GM12875 (cell line): ENCODE measurements around the gene SMAD5.
A peak's percentile ranks its signal among the peaks of the same experiment; 100 is the strongest.

Experiments
- H3K4me3 ChIP-seq: one replicate; pipeline ENCODE4 v1.5.1; 2011; ENCODE audit warnings: low read depth, low read length, control low read depth
- CTCF ChIP-seq: IDR thresholded peaks from 2 replicates; pipeline ENCODE4 v1.5.1; 2011; ENCODE audit warnings: low read depth, mild to moderate bottlenecking, control low read depth, inconsistent platforms, low read length, moderate library complexity, borderline replicate concordance; ENCODE audit not compliant: insufficient read depth

The SMAD5 gene

DNA sequence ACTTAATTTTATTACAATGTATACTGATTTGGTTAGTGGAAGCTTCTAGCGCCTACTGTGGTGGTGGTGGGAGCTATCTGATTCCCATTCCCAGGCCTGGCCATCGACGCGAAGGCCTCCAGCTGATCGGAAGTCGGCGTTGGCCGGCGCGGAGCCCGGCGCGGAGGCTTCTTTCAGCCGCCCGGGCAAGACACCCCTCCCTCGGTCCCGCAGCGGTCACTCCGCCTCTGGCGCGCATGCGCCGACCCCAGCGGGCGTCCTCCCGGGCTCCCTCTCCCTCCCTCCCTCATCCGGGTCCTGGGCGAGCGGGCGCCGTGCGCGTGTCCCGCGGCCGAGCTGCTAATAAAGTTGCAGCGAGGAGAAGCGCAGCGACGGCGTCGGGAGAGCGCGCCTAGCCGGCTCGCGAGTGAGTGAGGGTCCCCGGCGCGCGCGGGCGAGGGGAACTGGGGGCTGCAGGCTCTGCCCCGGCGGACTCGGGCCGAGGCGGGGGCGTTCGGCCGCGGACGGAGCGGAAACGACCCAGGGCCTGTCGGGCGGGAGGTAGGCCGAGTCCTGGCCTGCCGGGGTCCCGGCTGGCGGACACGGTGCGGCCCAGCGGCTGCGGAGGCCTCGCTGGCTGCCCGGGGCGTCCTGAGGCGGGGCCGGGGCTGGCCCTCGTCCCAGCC is at the start of gene SMAD5:
SMAD5 (plus strand) TSS at position 289 of the 665 bp plus-strand sequence. CDS start 20,916 bp downstream, outside the sequence.
- peak within 1 kb of the TSS; percentile 91 for H3K4me3 ChIP-seq
- no peak for TF ChIP-seq CTCF

DNA sequence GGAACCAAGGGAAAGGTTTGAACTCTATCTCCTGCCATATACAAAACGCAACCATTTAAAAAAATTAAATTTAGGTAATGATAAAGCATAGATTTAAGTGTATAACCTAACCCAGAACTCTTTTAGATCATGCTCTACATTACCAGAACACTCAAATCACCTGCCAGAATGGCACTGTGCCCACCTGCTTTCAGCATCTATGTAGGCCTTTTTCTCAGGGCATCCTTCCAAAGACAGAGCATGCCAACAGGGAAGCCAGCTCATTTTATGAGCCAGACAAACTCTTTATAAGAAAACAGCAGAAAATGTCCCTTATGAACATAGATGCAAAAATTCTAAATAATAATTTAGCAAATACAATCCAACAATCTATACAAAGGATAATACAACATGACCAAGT is 47.9 kb upstream of the SMAD5 start:
- H3K4me3 ChIP-seq: no peak overlapping the region
- TF ChIP-seq CTCF: no peak

DNA sequence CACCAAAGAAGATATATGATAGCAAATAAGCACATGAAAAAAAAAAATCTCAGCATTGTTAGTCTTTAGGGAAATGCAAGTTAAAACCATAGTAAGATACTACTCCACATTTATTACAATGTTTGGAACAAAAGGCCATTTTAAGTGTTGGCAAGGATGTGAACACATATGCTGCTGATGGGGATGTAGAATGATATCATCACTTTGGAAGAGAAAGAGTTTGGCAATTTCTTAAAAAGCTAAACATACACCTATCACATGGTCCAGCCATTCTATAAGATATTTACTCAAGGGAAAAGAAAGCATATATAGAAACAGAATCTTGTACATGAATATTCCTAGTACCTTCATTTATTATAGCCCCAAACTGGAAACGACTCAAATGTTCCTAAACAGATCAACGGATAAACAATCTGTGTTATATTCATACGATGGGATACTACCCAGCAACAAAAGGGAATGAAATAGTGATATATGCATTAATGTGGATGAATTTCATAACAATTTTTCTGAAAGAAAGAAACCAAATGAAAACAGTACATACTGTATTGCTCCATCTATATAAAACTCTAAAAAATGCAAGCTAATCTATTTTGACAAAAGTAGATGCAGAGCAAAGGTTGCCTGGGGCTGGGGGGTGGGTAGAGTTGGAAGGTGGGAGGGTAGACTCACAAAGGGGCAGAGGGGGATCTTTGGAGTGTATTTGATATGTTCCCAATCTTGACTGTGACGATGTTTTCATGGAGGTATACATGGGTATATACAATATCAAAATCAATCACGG is 45.7 kb upstream of the SMAD5 start:
- TF ChIP-seq CTCF: no peak
- H3K4me3 ChIP-seq: no peak overlapping the region

DNA sequence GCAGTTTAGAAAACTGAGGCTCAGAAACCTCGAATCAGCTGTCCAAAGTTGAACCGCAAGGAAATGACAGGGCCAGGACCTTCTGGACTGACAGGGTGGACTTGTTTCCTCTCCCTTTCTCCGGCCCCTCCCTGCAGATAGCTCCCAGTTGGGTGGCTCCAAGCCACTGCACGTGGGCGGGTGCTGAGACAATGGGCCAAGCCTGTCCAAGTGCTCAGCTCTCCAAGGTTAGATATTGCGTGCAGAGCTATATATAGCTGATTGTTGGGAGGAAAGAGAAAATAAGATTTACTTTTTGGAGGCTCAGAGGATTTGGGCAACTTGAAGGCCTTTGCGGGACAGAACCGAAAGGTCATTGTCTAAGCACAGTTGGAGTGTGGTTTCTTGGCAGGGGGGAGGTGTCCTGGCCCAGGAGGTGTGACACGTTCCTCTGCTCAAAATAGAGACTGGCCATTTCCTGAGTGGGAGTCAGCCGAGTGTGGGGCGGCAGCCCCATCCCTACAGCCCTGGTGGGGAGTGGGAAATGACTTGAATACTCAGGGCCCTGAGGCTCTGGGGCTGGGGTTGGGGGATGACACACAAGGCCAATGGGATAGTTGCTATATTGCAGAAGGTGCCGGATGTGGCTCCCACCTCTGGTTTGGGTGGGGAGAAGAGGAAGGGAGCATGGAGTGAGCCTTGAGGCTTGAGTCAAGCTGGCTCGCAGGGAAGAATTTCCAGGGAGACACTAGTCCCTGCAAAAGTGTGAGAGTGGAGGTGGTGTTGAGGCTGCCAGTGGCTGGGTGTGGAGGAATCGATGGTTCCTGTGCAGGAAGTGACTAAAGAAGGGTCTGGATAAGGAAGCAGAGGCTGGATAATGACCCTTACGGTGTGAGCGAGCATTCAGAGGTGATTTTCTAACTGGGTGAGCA is 44.4 kb upstream of the SMAD5 start:
- TF ChIP-seq CTCF: no peak
- no peak overlapping the region for H3K4me3 ChIP-seq

- no peak for TF ChIP-seq CTCF
Observed at GRCh38 chr5:136089791-136090190, 42.9 kb upstream of the SMAD5 start.

DNA sequence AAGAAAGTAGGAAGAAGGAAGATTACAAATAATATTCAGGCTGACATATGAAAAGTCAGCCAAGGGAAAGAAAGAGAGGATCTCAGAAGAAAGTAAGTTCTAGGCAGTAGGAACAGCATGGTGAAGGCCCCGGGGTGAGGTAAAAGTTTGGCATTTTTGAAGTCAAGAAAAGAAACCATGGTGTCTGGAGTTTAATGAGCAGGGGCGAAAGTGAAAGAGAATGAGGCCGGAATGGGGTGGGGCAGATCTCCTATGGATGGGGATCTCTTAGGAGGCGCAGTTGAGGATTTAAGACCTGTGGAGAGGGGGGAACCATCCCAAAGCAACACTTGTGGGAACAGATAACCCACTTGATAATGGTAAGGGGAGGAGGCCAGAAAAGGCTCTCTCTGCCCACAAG is 42.3 kb upstream of the SMAD5 start:
- no peak overlapping the region for H3K4me3 ChIP-seq
- no peak for TF ChIP-seq CTCF

More at GRCh38 chr5:136089791-136090190, 42.9 kb upstream of the SMAD5 start:
- H3K4me3 ChIP-seq: no peak overlapping the region
